ENCODE data around the gene ADAMTS13.
"Not testable (repeated sequence)": the region's sequence is repeated elsewhere in the genome, so short reads cannot be mapped to it uniquely, and the experiment has no call there.

ADAMTS13 gene

GRCh38 chr9:133421615-133422542 is at the start of gene ADAMTS13:
Gene ADAMTS13, plus strand, starts transcription at chr9:133422367. Its CDS starts 77 bp downstream, at chr9:133422444.
- no peak for TF ChIP-seq CTCF (IDR thresholded peaks at IDR 0.05; ENCODE audit: insufficient read depth, low read depth, low read length, missing control alignments)
- H3K4me3 ChIP-seq (ENCODE audit: low read length) = no peak within 1 kb of the TSS
- peak; percentile 13 for DNase-seq (ENCODE audit: low read depth)

GRCh38 chr9:133374612-133375115 is 47.5 kb upstream of the ADAMTS13 start:
- H3K4me3 ChIP-seq (ENCODE audit: low read length) = peak overlapping the region; percentile 81
- DNase-seq (ENCODE audit: low read depth) = peak; percentile 28
- no peak for TF ChIP-seq CTCF (IDR thresholded peaks at IDR 0.05; ENCODE audit: insufficient read depth, low read depth, low read length, missing control alignments)

GRCh38 chr9:133375116-133375723 is 46.9 kb upstream of the ADAMTS13 start:
- TF ChIP-seq CTCF (IDR thresholded peaks at IDR 0.05; ENCODE audit: insufficient read depth, low read depth, low read length, missing control alignments) = no peak
- peak; percentile 60 for DNase-seq (ENCODE audit: low read depth)

GRCh38 chr9:133375724-133376654 is 46.2 kb upstream of the ADAMTS13 start, which contains the start of the genes STKLD1 and SURF4:
Gene STKLD1, plus strand, starts transcription at chr9:133376366. Its CDS starts 108 bp downstream, at chr9:133376474.
Gene SURF4, minus strand, starts transcription at chr9:133376060. Its CDS starts 91 bp downstream, at chr9:133375969.
- peak; percentile 99 for DNase-seq (ENCODE audit: low read depth)

More at GRCh38 chr9:133375116-133375723, 46.9 kb upstream of the ADAMTS13 start:
- peak overlapping the region; percentile 81 for H3K4me3 ChIP-seq (ENCODE audit: low read length)

GRCh38 chr9:133377280-133377679 is 44.9 kb upstream of the ADAMTS13 start:
- not testable (repeated sequence) for H3K4me3 ChIP-seq (ENCODE audit: low read length); DNase-seq (ENCODE audit: low read depth)

More at GRCh38 chr9:133375724-133376654, 46.2 kb upstream of the ADAMTS13 start, which contains the start of the genes STKLD1 and SURF4:
- no peak for TF ChIP-seq CTCF (IDR thresholded peaks at IDR 0.05; ENCODE audit: insufficient read depth, low read depth, low read length, missing control alignments)
- H3K4me3 ChIP-seq (ENCODE audit: low read length) = peak within 1 kb of the TSS; percentile 81

GRCh38 chr9:133377721-133378216 is 44.4 kb upstream of the ADAMTS13 start:
- TF ChIP-seq CTCF (IDR thresholded peaks at IDR 0.05; ENCODE audit: insufficient read depth, low read depth, low read length, missing control alignments) = no peak
- no peak overlapping the region for H3K4me3 ChIP-seq (ENCODE audit: low read length)
- DNase-seq (ENCODE audit: low read depth) = peak; percentile 56

All from epithelial cell of esophagus (primary cell).